ENCODE results near the gene FAM167B.
A peak's percentile ranks its signal among the peaks of the same experiment; 100 is the strongest.
"Not testable (repeated sequence)": the region's sequence is repeated elsewhere in the genome, so short reads cannot be mapped to it uniquely, and the experiment has no call there.

The FAM167B gene

DNA sequence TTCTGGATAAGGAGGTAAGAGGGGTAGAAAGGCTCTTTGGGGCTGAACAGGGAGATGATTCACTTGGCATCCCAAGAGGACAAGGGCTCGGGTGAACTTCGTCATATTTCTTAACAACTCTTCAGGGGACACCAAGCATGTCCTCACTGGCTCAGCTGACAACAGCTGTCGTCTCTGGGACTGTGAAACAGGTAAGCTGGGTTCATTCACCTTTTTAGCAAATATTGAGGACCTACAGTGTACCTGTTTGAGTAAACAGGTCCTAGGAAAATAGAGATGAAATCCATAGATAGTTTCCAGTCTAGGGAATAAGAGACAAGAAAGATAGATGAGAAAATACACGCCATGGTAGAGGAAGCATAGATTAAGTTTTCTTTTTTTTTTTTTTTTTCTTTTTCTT lies 22.7 kb upstream of the FAM167B start:
- DNase-seq, result no peak

DNA sequence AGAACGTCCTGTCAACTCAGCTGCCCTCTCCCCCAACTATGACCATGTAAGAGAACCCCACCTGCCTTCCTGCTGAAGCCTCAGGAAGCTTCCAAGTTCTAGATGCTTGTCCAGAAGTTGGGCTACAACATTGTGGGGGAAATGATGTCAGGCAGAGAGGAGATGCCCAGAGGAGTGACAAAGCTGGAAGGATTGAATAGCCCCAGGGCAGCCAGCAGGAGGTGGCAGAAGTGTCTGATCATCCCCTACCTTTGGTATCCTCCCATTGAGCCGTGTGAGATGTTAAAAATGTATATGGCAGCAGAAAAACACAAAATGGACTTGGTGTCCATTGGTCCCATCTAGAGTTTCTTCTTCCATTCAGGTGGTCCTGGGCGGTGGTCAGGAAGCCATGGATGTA lies 18.3 kb upstream of the FAM167B start:
- no peak for DNase-seq

DNA sequence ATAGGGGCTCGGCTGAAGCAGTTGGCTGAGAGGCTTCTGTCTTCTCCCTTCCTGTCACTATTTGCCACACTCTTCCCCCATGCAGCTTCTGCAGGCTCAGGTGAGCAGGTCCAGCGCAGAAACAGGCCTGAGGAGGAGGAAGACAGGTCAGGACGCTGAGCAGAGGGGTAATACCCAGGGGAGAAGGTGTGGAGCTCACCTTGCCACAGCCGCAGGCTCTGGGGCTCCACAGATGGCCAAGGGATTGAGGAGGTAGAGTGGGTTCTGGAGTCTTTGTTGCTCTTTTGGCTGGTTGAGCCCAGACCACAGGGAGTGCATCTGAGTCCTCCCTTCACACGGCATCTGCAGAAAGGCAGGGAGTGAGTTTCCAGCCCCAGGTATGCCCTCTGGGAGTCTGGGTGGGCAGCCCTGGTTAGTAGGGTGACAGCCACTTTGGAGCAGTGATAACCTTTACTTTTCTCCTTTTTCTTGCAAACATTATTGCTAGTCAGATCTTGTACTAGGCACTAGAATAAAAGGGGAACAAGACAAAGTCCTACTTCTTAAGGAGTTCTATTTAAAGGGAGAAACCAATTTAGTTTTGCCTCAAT lies 15.1 kb upstream of the FAM167B start:
- no peak for DNase-seq

GRCh38 chr1:32232558-32233304 lies 14.3 kb upstream of the FAM167B start:
- DNase-seq, result no peak

DNA sequence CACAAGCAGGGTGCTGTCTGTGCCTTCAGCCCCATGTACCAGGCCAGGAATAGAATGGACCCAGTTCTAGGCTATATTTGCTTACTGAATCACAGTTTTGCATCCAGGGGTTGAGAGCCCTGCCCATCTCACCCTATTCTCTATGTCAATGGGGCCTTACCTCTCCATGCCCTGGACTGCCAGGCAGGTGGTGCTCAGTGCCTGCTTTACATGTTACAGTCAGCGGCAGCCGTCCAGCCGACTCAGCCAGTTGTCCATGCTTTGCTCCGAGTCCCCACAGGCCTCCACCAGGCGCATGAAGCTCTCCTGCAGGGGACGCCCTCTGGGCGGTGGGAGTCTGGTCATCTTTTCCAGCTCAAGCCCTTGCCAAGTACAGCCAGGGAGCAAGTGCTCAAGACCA lies 12.2 kb upstream of the FAM167B start:
- DNase-seq, result no peak

GRCh38 chr1:32239337-32239736 lies 7.7 kb upstream of the FAM167B start:
- DNase-seq, result no peak

DNA sequence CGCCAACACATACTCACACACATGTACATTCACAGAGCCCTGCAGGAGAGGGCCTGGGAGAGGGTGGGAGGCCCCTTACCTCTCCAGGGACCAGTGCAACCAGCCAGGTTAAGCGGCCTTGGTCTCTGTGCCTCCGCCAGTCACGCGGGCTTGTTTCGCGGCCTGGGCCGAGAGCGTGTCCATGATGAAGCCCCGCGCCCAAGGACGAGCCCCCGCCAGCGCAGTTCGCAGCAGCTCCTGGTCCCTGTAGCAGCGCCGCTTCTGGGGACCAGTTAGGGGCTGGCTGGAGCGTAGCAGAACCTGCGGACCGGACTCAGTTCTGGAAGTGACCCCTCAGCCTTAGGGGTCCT lies 7.3 kb upstream of the FAM167B start:
- DNase-seq, result no peak

DNA sequence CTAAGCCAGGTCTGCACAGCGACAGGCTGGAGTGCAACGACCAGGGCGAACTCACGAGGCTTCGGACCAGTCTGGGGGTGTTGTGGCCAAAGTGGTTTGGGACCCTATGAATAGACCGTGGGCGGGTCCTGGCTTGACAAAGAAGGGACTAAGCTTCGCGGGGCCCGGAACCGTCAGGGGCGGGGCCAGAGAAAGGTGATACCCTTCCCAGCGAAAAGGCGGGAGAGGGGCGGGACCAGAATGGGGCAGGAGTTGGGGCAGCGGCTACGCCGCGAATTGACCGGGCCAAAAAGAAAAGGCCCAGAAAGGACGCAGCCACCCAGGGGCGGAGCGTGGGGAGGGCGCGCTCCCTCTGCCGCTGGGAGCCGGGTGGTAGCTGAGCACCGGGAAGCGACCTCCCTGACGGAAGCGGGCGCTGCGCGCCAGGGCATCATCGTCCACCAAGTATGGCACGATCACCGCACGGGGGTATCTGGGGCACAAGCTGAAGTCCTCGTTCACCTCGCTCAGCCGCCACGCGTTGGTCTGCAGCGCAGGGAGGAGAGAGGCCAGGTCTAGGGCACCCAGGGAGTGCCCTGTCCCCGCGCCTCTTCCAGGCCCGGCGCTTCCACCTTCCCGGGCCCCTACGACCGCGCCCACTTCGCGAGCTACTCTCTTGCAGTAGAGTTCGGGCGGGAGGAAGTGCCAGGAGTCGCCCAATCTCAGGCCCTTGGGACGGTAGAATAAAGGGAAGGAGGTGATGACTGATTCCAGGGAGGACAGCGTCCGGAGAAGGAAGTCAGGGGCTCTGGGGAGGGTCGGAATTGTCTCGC lies 6.7 kb upstream of the FAM167B start:
- DNase-seq, result peak; percentile 48

GRCh38 chr1:32241001-32241763 lies 5.8 kb upstream of the FAM167B start:
- DNase-seq, result no peak

DNA sequence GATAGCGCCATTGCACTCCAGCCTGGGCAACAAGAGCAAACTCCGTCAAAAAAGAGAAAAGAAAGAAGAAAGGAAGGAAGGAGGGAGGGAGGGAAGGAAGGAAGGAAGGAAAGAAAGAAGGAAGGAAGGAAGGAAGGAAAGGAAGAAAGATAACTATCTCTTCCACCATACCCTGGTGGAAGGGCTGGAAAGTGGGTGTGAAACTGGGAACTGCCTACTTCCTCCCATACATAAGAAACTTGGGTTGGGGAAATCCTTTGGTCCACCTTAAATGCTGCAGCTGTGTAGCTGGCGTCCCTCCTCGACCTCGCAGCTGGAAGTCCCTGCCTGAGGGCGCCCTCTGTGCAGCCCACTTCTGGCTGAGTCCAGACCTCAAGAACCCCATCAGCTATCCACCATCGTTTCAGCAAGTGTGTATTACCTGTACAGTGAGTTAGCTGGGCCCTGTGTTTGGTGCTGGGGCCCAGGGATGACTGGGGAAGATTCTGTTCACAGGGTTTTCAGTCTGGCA lies 4.6 kb upstream of the FAM167B start:
- no peak for DNase-seq

- DNase-seq, result no peak
Observed at GRCh38 chr1:32247452-32247851, 430 bp downstream of the FAM167B start.

GRCh38 chr1:32247983-32248889 lies 1.2 kb downstream of the FAM167B start:
- peak; percentile 65 for DNase-seq

DNA sequence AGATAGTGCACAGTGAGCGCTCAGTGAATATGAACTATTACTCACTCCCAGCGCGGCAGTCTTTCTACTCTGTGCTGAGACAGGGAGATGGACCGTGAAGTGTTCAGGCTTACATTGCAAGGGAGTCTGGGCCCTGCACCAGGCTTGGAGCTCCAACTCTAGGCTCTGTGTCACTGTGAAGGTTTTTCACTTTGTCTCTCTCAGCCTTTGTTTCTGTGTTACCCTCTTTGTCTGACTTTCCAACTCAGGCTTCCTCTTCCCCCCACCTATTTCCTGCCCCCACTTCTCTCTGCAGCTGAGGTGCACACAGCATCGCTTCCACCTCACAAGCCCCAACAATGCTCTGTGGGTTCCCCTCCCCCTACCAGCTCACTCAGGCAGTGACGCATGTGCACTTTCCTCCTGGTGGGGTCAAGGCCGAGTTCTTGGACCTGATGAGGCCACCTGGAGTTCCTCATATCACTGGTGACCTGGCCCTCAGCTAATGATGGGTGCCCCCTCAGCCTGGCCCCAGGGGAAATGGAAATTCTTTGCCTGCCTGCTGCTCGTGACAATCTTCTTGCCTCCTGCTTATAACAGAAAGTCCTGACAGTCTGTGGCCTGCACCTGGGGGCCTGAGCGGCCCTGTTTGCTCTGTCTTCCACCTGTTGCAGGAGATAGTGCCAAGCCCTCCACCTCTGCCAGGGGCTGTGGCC lies 3.0 kb downstream of the FAM167B start:
- peak; percentile 89 for DNase-seq

DNA sequence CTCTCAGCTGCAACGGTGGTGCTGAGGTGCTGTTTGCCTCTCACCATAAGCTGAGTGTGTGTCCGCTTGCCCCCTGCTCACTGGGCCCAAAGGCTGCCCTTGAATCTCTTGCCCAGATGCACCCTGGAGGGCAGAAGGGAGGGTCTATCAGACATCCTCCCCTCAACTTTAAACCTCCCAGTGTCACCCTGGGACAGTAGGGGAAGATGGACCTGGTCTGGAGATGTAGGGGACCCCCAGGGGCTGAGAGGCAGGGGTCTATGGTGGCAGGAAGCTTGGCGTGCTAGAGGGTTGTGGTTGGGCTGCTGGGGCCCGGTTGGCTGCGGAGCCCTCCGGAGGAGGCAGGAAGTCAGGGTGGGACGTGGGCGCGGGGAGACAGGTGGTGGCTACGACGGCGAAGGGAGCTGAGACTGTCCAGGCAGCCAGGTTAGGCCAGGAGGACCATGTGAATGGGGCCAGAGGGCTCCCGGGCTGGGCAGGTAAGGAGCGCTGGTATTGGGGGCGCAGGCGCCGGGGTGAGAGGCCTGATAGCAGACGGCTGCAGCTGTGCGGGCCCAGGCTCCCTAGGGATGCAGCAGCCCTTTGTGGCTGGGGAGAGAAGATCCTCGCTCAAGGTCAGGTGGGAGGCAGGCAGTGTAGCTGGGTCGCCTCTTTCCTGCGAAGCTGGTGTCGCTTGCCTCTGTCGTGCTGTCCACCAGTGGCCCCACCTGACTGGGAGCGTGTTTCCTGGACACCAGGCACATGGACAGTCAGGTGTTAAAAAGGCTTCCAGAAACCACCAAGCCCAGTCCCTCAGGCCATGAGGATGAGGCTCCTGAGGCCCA lies 4.1 kb downstream of the FAM167B start, which contains the start of gene LCK:
Gene LCK (plus strand): TSS at position 373 of the 824 bp plus-strand sequence. CDS start 23,065 bp downstream, outside the sequence.
- DNase-seq, result peak; percentile 62

DNA sequence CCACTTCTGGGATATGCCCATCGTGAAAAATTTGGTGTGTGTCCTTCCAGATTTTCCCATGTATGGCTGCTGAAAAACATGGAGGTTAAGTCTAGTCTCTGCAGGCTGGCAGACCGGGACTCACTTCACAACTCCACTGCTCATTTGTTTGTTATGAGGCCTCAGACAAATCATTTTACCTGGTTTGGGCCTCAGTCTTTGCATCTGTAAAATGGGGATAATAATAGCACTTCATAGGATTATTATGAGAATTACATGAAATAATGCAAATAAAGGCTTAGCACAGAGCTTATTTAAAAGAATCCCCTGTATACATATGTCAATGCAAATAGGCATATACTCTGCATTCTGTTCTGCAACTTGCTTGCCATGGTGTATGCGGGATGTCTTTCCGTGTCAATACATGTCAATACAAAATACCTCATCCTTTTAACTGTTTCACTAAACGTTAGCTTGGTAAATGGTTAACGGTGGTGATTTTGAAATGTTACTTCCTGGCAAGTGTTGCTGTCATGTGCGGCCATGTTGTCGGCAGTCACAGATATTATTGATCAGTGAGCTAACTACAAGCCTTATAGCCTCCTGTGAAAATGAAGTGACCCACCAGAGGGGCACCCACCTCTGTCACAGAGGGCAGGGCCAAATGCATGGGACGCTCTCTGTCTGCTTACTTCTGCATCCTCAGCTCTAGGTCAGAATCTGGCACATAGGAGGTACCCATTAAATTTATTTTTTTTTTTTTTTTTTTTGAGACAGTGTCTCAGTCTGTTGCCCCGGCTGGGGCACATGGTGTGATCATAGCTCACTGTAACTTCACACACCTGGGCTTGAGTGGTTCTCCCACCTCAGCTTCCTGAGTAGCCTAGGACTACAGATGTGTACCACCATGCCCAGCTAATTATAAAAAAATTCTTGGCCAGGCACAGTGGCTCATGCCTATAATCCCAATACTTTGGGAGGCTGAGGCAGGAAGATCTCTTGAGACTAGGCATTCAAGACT lies 8.3 kb downstream of the FAM167B start:
- DNase-seq, result peak; percentile 54

DNA sequence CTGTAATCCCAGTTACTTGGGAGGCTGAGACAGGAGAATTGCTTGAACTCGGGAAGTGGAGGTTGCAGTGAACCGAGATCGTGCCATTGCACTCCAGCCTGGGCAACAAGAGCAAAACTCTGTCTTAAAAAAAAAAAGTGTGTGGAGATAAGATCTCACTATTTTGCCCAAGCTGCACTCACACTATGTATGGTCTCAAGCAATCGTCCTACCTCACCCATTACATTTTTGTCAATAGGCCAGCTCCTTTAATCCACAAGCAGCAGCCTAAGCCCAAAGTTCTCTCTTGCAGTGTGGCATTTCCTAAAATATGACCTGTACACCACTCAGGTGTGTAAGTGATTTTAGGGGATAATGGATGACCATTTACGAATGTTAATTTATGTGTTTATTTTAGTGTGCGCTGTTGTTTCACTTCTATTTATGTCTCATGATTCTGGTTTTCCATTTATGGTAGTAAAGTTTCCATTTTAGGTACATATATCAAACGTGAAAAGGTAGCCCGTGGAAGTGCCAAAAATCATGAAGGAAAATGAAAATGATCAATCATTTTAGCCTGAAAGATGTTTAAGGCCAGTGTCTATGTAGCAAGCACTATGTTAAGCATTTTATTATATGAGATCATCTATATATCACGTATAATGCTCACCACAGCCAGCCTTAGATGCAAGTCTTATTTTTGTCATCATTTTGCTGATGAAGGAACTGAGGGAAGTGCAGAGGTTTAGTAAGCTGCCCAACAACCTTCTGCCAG lies 9.6 kb downstream of the FAM167B start:
- no peak for DNase-seq

- no peak for DNase-seq
Observed at GRCh38 chr1:32257227-32257508, 10.1 kb downstream of the FAM167B start.

DNA sequence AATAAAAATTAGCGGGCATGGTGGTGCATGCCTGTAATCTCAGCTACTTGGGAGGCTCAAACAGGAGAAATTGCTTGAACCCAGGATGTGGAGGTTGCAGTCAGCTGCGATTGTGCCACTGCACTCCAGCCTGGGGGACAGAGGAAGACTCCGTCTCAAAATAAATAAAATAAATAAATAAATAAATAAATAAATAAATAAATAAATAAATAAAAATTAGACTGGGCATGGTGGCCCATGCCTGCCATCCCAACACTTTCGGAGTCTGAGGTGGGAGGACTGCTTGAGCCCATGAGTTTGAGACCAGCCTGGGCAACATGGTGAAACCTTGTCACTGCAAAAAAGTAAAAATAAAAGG lies 16.2 kb downstream of the FAM167B start:
- DNase-seq, result not testable (repeated sequence)
